IPS-18c (cell line): ENCODE data around the gene SCLT1.

ENCODE experiments used
- H3K4me3 ChIP-seq: 2 replicates; pipeline ENCODE4 v1.7.0; 2013; ENCODE audit warnings: low read depth, mild to moderate bottlenecking, low read length, moderate library complexity; ENCODE audit not compliant: insufficient read depth
- H3K9me3 ChIP-seq: one replicate; pipeline ENCODE4 v1.6.1; 2013; ENCODE audit warnings: mild to moderate bottlenecking, low read length, moderate library complexity; ENCODE audit not compliant: control insufficient read depth, insufficient read depth

Gene SCLT1

DNA sequence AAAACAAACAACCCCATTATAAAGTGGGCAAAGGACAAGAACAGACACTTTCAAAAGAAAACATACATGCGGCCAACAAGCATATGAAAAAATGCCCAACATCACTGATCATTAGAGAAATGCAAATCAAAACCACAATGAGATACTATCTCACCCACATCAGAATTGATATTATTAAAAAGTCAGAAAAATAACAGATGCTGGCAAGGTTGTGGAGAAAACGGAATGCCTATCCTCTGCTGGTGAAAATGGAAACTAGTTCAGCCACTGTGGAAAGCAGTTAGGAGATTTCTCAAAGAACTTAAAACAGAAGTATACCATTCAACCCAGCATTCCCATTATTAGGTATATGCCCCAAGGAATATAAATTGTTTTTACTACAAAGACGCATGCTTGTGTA, 171.4 kb downstream of the SCLT1 start:
- H3K9me3 ChIP-seq, result no peaks in the 10 kb centered on the region
- H3K4me3 ChIP-seq, result no peak overlapping the region

DNA sequence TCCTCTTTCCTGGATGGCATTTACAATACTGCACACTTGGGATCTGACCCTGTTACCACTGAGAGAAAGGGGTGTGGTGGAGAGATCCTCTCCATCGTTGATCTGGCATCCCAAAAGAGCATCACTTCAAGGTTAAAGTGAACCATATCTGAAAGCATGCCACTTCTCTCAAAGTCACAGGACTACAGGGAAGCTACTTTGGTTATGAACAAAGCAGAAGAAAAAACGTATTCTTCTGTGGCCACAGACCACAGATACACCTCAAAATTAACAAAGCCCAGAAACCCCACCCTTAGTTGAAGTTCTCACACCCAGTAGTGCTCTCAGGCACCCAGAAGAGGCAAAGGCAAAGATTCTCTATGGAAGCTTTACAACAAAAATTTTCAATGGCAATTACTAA, 175.6 kb downstream of the SCLT1 start:
- H3K9me3 ChIP-seq, result no peaks in the 10 kb centered on the region
- no peak overlapping the region for H3K4me3 ChIP-seq

- Histone ChIP-seq H3K4me3 (no peak overlapping the region), H3K9me3 (no peaks in the 10 kb centered on the region)
Measured at GRCh38 chr4:128916832-128917231, 176.5 kb downstream of the SCLT1 start.

DNA sequence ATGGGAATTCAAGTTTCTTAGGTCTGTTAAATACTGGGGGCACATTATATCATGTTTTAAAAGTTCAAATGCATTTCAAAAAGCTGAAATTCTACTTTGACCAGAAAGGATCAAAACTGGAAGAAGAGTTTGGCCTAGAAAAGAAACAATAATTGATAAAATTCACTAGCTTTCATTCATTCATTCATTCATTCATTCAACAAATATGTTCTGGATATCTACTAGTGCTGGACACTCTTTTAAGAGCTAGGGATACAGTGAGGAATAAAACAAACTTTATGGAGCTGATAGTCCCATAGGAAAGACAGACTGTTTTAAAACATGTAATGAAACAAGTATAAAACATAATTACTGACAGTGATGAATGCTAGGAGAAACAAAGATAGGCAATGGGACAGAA, 177.8 kb downstream of the SCLT1 start:
- H3K9me3 ChIP-seq, result no peaks in the 10 kb centered on the region
- H3K4me3 ChIP-seq, result no peak overlapping the region

GRCh38 chr4:128913228-128913627, 180.1 kb downstream of the SCLT1 start:
- Histone ChIP-seq H3K9me3 (no peaks in the 10 kb centered on the region), H3K4me3 (no peak overlapping the region)

- no peak overlapping the region for H3K4me3 ChIP-seq
- H3K9me3 ChIP-seq, result no peaks in the 10 kb centered on the region
Measured at GRCh38 chr4:128908735-128909134, 184.6 kb downstream of the SCLT1 start.

DNA sequence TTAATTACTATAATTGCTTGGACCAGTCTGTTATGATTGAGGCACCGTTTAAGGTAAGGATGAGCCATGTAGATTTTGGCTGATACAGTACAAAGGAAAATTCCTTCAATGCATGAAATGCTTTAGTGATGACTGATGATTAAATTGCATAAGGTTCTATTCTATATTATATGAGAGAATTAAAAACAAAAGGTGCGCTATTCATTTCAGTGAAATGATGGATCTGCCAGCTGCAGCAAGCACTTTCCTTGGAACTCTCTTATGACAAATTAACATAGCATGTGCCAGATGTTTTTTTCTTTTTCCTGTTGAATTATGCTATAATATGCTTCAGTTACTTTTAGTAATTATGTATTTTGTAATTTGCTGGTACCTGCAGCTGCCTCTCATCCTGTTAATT, 185.4 kb downstream of the SCLT1 start:
- H3K9me3 ChIP-seq, result no peaks in the 10 kb centered on the region

DNA sequence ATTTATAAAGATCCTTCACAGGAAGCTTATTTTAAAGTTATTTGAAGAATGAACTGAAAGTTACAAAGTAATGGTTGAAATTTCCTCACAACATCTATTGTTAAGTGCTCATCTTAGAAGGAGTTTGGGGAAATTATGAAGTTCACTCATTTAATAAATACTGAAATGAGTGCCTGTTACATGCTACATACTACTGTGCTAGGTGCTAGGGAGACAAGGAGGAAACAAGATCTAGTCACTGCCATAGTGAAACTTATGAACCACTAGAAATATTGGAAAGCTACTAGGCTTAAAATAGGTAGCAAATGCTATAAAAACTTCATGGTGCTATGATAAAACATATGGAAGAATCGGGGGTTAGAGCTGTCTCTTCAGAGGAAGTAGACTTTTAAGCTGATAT, 186.8 kb downstream of the SCLT1 start:
- Histone ChIP-seq H3K4me3 (no peak overlapping the region), H3K9me3 (no peaks in the 10 kb centered on the region)

More for the DNA sequence above, 185.4 kb downstream of the SCLT1 start:
- H3K4me3 ChIP-seq, result no peak overlapping the region

GRCh38 chr4:128904821-128905220, 188.5 kb downstream of the SCLT1 start:
- Histone ChIP-seq H3K4me3 (no peak overlapping the region), H3K9me3 (no peaks in the 10 kb centered on the region)

GRCh38 chr4:128880662-128881061, 212.7 kb downstream of the SCLT1 start:
- no peak overlapping the region for H3K4me3 ChIP-seq
- H3K9me3 ChIP-seq, result no peaks in the 10 kb centered on the region

- Histone ChIP-seq H3K4me3 (no peak overlapping the region), H3K9me3 (no peaks in the 10 kb centered on the region)
Measured at GRCh38 chr4:128879971-128880370, 213.4 kb downstream of the SCLT1 start.

- no peaks in the 10 kb centered on the region for H3K9me3 ChIP-seq
- H3K4me3 ChIP-seq, result no peak overlapping the region
Measured at GRCh38 chr4:128879283-128879682, 214.1 kb downstream of the SCLT1 start.

DNA sequence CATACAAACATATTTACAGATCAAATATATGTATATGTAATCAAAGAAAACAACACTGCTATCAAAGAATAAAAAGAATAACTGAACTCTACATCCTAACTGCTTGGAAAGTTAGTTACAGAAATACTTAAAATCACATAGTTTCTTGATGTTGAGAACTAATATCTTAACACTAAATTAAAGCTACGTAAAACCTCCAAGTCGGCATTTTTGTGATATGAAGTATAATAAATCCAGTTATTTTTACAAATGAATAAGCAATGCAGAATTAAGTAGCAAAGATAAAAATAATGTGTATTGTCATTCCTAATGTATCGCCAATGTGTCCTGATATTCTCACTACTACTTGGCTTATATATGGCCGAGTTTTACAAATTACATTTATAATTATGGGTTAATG, 215.4 kb downstream of the SCLT1 start:
- no peaks in the 10 kb centered on the region for H3K9me3 ChIP-seq
- H3K4me3 ChIP-seq, result no peak overlapping the region

DNA sequence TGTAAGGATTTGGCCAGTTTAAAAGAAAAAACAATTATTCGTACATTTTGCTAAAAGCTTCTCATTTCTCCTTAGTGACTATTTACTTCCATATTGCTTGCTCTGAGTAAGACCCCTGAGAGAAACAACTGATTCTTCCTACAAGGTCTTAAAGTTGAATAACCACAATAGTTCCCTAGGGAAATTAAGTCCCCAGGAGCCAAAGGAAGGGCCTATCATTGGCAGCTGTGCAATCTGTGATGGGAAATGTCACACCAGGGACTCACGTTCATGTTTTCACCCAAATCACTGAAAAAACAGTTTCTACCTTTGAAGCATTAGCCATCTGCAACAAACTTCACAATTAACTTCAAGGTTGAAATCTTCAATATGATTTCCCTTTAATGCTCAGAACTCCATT, 217.1 kb downstream of the SCLT1 start:
- H3K9me3 ChIP-seq, result no peaks in the 10 kb centered on the region
- H3K4me3 ChIP-seq, result no peak overlapping the region

DNA sequence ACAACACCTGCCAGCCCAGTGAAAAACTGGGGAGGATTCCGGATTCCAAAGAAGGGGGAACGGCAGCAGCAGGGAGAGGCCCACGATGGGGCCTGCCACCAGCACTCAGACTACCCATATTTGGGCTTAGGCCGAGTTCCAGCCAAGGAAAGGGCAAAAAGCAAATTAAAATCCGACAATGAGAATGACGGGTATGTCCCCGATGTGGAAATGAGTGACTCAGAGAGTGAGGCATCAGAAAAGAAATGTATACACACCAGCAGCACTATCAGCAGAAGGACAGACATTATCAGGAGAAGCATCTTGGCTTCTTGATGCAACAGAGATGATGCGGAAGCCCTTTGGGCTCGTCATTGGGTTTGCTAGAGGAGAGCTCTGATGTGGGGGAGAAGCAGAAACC, 221.4 kb downstream of the SCLT1 start:
- Histone ChIP-seq H3K9me3 (no peaks in the 10 kb centered on the region), H3K4me3 (no peak overlapping the region)

DNA sequence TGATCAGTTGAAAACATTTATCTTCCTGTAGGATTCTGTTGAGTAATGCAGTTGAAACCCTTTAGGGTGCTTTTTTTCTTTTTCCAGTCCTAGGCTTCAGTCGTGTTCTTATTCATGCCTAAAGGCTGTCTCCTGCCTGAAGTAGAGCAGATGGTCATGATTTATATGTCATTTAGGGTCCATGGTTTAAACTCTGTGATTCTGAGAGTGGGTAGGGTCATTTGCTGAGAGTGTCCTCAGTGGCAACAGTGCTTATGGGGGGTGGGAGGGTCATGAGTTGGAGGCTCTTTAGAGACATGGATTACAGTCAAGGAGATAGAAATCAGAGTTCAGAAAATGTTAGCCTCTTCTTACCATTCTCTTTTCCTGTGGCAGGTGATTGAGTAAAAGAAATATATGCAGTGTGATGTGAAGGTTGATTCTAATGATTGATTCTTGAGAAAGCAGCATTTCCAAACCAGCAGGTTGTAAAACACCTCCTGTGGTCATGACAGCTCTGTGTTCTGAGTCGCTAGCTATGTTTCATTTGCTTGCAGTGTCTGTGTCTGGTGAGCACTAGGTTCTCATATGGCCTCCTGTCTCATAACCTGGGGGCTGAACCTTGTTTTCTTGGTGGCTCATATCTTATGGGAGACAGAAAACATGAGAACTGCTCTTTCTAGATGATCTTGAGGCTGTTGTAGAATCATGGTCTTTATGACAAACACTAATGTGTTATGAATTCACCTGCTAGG, 223.4 kb downstream of the SCLT1 start:
- Histone ChIP-seq H3K4me3 (no peak overlapping the region), H3K9me3 (no peaks in the 10 kb centered on the region)

DNA sequence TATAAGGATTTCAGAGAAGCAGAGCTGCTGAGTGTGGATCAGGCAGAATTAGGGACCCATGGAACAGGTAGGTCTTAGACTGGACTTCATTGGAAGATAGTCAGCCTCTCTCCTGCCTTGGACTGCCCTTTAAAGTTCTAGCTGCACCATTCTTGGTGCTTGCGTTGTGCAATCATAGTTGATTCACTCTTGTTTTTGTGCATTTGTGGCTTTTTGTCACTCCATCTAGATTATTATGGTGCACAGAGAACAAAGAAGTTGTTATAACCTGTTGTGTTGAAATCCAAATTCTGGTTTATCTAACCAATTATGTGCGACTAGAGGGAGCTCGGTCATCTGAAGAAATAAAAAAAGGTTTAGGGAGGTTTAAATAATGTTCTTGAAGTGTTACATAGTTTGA, 224.6 kb downstream of the SCLT1 start:
- Histone ChIP-seq H3K9me3 (no peaks in the 10 kb centered on the region), H3K4me3 (no peak overlapping the region)

- H3K9me3 ChIP-seq, result no peaks in the 10 kb centered on the region
- H3K4me3 ChIP-seq, result no peak overlapping the region
Measured at GRCh38 chr4:128866691-128867090, 226.6 kb downstream of the SCLT1 start.

DNA sequence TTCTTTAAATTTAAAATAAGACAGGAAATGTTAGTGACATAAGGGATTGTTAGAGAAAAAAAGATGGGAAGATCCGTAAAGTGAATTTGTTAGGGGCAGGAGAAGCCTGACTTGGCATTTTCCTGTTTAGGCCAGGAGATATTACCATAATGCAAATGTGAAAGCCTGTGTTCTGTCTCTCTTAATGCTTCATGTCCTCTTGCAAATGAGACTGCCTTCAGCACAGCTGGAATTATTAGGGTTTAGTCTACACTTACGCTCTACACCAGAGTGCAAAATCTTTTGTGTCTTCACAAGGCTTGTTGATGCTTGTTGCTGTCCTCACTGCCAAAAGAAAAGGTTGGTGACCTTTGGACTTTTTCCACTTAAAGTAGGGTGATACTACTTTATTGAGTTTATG, 227.1 kb downstream of the SCLT1 start:
- no peaks in the 10 kb centered on the region for H3K9me3 ChIP-seq
- H3K4me3 ChIP-seq, result no peak overlapping the region
